NCI-H748 treated with DMSO at 0.1 percent for 48 hours (cell line): ENCODE results near the gene KLC4.
"Not testable (repeated sequence)": the region's sequence is repeated elsewhere in the genome, so short reads cannot be mapped to it uniquely, and the experiment has no call there.

Experiments
- DNase-seq: peaks from one replicate; lab custom pipeline; 2025; lab: John Stamatoyannopoulos, UW

The KLC4 gene

GRCh38 chr6:43093436-43094289, 34.2 kb downstream of the KLC4 start:
- DNase-seq: no peak

- DNase-seq: no peak
Measured at GRCh38 chr6:43095939-43096338, 36.5 kb downstream of the KLC4 start.

- DNase-seq: no peak
Measured at GRCh38 chr6:43096451-43097097, 37.1 kb downstream of the KLC4 start.

- DNase-seq: no peak
Measured at GRCh38 chr6:43097098-43097489, 37.7 kb downstream of the KLC4 start.

- no peak for DNase-seq
Measured at GRCh38 chr6:43097502-43097901, 38.1 kb downstream of the KLC4 start.

- DNase-seq: no peak
Measured at GRCh38 chr6:43101497-43101896, 42.1 kb downstream of the KLC4 start.

- no peak for DNase-seq
Measured at GRCh38 chr6:43103253-43103876, 43.9 kb downstream of the KLC4 start.

GRCh38 chr6:43105538-43106222, 46.2 kb downstream of the KLC4 start:
- DNase-seq: no peak

GRCh38 chr6:43107344-43108062, 48.1 kb downstream of the KLC4 start:
- DNase-seq: peak; percentile 92

GRCh38 chr6:43113431-43114260, 54.2 kb downstream of the KLC4 start:
- DNase-seq: peak; percentile 21

- no peak for DNase-seq
Measured at GRCh38 chr6:43115365-43115764, 55.9 kb downstream of the KLC4 start.

GRCh38 chr6:43117466-43117865, 58.0 kb downstream of the KLC4 start:
- DNase-seq: not testable (repeated sequence)

- DNase-seq: no peak
Measured at GRCh38 chr6:43119482-43119881, 60.1 kb downstream of the KLC4 start.

GRCh38 chr6:43120101-43120763, 60.8 kb downstream of the KLC4 start:
- no peak for DNase-seq

GRCh38 chr6:43120944-43121913, 61.8 kb downstream of the KLC4 start:
- no peak for DNase-seq

GRCh38 chr6:43122146-43122545, 62.7 kb downstream of the KLC4 start:
- no peak for DNase-seq

GRCh38 chr6:43123461-43124314, 64.3 kb downstream of the KLC4 start:
- DNase-seq: no peak

- DNase-seq: no peak
Measured at GRCh38 chr6:43124481-43124880, 65.0 kb downstream of the KLC4 start.
